SK-N-SH (cell line): ENCODE results near the gene LEF1.

ENCODE experiments used
- ELF1 ChIP-seq: IDR thresholded peaks from 2 replicates; pipeline ENCODE4 v1.4.0; 2012
- EZH2phosphoT487 ChIP-seq: fragments of 200-600 bp; sonication (generic); IDR thresholded peaks from 2 replicates; pipeline ENCODE4 v1.6.1; 2017; ENCODE audit warnings: low read depth, mixed run types, mild to moderate bottlenecking, antibody characterized with exemption, moderate library complexity, borderline replicate concordance
- JUND ChIP-seq: IDR thresholded peaks from 2 replicates; pipeline ENCODE4 v1.4.0; 2012
- MXI1 ChIP-seq: IDR thresholded peaks from 2 replicates; pipeline ENCODE4 v1.6.1; 2012; ENCODE audit warnings: mild to moderate bottlenecking, low read depth, low read length, improper control_type of control experiment
- SMC3 ChIP-seq: IDR thresholded peaks from 2 replicates; pipeline ENCODE4 v1.6.1; 2012; ENCODE audit warnings: low read depth, low read length, improper control_type of control experiment
- TAF1 ChIP-seq: IDR thresholded peaks from 2 replicates; pipeline ENCODE4 v1.6.1; 2012; ENCODE audit warnings: low read depth, mild to moderate bottlenecking, low read length, moderate library complexity, borderline replicate concordance
- USF1 ChIP-seq: IDR thresholded peaks from 2 replicates; pipeline ENCODE4 v1.4.0; 2012; ENCODE audit warnings: low read depth, borderline replicate concordance
- TF ChIP-seq, protein P1 (sequence below): fragments of 200-600 bp; sonication (generic); IDR thresholded peaks from 2 replicates; pipeline ENCODE4 v1.6.1; 2017; ENCODE audit warnings: antibody characterized with exemption, mild to moderate bottlenecking, moderate library complexity
- TF ChIP-seq, protein P2 (sequence below): IDR thresholded peaks from 2 replicates; pipeline ENCODE4 v1.4.0; 2012; ENCODE audit warnings: low read depth
- TF ChIP-seq, protein P3 (sequence below): IDR thresholded peaks from 2 replicates; pipeline ENCODE4 v1.6.1; 2012; ENCODE audit warnings: mild to moderate bottlenecking, low read depth, low read length, moderate library complexity

DNA sequence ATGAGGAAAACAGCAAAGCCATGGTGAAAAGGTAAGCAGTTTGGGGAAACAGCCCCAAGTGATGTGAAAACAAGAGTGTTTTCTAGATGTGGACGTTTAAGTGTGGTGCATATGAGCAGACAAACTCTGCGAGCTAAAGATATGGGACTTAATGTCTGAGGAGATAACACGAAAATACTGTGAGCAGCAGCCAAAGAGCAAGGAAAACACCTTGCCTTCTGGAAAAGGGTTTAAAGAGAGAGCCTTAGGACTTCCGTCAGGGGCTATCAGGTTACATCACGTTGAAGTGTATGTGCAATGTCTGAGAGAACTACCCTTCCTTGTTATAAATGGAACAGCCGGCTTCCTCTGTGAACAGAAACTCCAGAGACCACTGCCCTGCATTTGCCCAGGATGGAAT lies 54.2 kb downstream of the LEF1 start:
- TF ChIP-seq USF1, result no peak
- no peak for TF ChIP-seq SMC3
- TF ChIP-seq, protein P1, sequence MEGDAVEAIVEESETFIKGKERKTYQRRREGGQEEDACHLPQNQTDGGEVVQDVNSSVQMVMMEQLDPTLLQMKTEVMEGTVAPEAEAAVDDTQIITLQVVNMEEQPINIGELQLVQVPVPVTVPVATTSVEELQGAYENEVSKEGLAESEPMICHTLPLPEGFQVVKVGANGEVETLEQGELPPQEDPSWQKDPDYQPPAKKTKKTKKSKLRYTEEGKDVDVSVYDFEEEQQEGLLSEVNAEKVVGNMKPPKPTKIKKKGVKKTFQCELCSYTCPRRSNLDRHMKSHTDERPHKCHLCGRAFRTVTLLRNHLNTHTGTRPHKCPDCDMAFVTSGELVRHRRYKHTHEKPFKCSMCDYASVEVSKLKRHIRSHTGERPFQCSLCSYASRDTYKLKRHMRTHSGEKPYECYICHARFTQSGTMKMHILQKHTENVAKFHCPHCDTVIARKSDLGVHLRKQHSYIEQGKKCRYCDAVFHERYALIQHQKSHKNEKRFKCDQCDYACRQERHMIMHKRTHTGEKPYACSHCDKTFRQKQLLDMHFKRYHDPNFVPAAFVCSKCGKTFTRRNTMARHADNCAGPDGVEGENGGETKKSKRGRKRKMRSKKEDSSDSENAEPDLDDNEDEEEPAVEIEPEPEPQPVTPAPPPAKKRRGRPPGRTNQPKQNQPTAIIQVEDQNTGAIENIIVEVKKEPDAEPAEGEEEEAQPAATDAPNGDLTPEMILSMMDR, result no peak
- TF ChIP-seq, protein P2, sequence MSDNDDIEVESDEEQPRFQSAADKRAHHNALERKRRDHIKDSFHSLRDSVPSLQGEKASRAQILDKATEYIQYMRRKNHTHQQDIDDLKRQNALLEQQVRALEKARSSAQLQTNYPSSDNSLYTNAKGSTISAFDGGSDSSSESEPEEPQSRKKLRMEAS, result no peak
- TF ChIP-seq JUND, result no peak
- no peak for TF ChIP-seq MXI1
- no peak for TF ChIP-seq ELF1
- no peak for TF ChIP-seq EZH2phosphoT487
- no peak for TF ChIP-seq TAF1
- TF ChIP-seq, protein P3, sequence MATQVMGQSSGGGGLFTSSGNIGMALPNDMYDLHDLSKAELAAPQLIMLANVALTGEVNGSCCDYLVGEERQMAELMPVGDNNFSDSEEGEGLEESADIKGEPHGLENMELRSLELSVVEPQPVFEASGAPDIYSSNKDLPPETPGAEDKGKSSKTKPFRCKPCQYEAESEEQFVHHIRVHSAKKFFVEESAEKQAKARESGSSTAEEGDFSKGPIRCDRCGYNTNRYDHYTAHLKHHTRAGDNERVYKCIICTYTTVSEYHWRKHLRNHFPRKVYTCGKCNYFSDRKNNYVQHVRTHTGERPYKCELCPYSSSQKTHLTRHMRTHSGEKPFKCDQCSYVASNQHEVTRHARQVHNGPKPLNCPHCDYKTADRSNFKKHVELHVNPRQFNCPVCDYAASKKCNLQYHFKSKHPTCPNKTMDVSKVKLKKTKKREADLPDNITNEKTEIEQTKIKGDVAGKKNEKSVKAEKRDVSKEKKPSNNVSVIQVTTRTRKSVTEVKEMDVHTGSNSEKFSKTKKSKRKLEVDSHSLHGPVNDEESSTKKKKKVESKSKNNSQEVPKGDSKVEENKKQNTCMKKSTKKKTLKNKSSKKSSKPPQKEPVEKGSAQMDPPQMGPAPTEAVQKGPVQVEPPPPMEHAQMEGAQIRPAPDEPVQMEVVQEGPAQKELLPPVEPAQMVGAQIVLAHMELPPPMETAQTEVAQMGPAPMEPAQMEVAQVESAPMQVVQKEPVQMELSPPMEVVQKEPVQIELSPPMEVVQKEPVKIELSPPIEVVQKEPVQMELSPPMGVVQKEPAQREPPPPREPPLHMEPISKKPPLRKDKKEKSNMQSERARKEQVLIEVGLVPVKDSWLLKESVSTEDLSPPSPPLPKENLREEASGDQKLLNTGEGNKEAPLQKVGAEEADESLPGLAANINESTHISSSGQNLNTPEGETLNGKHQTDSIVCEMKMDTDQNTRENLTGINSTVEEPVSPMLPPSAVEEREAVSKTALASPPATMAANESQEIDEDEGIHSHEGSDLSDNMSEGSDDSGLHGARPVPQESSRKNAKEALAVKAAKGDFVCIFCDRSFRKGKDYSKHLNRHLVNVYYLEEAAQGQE, result no peak
